GM18498 (cell line): Measurements from ENCODE around the gene PLSCR1.
"Not testable (repeated sequence)": the region's sequence is repeated elsewhere in the genome, so short reads cannot be mapped to it uniquely, and the experiment has no call there.

ENCODE experiments used
- ATAC-seq: cut with Tn5 transposase; IDR thresholded peaks from one replicate; pipeline ENCODE4 v1.9.1; 2021; ENCODE audit warnings: mild to moderate bottlenecking, moderate library complexity; ENCODE audit not compliant: unreplicated experiment

The PLSCR1 gene

DNA sequence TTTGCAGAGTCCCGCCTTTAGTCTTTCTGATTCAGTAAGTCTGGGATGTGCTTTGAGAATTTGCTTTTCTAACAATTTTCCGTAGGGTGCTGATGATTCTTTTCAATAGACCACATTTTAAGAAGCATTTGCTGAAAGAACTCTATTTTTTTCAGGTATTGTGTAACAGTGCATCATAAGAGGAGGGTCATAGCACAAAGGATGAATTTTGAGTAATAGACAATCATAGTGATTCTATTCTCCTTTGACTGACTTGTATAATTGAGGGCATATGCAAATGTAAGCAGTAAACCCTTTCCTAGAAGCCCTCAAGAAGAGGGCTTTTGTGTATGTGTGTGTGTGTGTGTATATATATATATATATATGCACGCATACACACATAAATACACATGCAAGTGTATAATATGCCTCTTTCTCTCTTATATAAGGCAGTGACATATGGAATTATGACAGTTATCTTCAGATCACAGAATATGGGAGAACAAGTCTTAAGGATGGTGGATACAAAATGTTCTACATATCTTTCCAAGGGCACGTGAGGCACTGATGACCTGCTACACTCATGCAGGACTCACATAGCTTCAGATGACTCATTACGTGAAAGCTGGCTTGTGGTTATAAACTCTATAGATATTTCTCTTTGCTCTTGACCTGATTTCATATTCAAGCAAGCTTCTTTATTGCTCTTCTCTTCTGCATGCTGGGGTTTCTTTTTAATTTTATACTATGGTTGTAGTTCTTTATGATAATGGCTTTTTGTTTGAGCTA lies 6.5 kb upstream of the PLSCR1 start:
- peak; percentile 94 for ATAC-seq

DNA sequence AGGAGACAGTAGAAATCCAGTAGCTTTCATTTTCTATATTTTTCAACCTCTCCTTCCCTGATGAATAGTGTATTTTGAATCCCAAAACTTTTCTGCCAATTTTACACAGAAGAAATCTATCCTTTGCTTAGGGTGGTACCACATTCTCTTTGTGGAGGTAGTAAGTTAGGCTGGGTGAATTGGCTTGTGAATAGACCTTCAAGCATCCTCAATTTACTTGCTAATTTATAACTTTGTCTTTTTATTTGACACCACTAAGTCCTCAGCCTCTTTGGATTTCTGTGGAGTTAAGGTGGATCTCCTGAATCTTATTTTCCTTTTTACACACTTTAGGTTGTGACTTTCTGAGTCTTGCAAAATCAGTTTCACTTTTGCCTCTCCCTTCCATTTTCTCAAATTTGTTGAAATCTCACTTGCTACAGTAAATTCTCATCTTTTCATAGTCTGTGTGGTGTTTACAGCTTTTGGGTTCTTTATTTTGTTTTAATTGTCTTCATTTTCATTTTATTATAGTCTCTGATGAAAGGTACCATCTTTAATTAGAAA lies 5.7 kb upstream of the PLSCR1 start:
- no peak for ATAC-seq

DNA sequence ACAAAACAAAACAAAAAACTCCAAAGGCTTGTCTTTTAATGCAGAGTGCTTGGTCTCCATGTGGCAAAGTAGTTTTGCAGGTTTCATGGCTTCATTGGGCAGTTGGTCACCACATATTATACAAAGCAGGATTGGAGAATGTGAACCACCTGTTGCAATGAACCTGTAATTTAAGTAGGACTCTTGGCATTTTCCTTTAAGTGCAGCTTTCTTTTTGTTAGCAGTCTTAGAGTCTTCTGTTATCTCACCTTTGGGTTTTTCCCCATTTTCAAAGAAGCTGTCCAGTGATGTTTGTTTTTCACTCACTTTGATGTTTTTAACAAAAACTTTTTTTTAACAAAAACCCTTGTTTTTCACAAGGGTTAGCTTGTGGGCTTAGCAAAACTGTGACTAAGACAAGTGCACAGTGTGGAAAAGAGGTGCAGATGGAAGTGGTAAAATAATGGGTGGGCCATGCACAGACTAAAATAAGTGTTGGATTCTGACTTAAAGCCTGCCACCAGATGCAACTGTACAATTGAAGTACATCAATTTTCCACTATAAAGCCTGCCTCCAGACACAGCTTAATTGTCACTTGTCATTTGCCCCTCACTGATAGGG lies 2.9 kb upstream of the PLSCR1 start:
- ATAC-seq = no peak

DNA sequence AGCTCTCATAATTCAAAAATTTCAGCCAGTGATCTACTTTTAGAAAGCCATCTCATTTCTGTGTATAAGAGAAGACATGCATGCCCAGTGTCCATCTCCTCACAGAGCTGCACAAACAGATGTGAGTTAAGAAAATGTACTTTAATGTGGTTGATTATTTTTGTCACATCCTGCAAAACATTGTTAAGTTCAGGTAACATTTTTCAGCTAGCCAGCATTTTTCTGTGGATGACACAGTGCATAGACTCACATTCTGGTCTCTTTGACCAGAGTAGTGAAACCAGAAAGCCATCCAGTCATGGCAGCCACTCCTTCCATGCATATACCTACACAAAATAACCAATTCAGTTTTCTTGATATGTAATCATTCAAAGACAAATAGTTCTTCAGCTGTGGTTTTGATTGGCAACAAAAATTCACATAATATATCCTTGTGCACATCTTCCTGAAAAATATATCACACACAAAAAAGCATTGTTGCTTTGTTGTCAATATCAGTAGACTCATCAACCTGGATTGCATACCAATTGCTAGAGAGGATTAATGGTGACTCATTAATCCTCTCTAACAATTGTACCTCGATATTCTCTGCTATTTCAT lies 2.1 kb upstream of the PLSCR1 start:
- no peak for ATAC-seq

DNA sequence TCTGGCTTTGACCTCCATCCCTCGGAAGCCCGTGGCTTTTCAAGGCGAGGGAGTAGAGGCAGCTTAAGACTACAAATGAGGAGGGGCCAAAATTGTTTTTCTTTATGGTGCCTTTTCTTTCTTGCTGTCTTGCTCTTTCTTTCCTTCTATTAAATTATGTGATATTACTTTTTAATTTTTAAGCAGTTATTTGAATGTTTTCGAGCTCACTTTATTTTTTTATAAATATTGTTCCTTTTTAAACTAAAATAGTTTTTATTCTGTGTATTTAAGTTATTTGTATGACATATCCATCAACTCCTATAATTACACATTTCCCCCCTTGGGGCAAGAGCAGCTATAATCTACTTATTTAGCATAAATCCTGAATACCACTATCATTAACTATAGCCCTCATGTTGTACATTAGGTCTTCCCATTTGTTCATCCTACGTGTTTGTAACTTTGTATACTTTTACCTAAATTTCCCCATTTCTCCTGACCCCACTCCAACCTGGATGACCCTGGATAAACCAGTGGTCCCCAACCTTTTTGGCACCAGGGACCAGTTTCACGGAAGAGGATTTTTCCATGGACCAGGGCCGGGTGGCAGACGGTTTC lies 622 bp upstream of the PLSCR1 start:
- peak; percentile 21 for ATAC-seq

DNA sequence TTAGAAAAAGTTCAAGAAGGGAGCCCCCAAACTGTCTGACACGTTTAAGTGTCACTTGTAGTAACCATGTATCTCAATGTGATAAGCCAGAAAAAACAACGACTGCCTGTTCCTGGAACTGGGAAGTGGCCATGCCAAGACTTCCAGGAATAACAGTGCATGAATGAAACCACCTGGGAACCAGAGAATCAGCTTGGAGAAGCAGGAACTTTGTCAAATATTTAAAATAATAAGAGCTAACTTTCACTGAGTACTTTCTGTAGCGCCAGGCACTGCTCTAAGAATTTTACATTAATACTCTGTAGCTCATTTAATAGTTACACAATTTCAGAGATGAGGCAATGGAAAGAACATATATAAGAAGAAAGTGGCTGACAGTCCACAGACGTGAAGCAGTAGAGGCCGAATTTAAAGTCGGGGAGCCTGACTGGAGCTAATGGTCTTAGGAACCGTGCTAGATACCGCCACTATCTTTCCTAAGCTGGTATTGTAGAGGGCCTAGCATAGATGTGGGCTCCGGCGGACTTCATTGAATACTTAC lies 876 bp downstream of the PLSCR1 start:
- ATAC-seq = peak; percentile 10

DNA sequence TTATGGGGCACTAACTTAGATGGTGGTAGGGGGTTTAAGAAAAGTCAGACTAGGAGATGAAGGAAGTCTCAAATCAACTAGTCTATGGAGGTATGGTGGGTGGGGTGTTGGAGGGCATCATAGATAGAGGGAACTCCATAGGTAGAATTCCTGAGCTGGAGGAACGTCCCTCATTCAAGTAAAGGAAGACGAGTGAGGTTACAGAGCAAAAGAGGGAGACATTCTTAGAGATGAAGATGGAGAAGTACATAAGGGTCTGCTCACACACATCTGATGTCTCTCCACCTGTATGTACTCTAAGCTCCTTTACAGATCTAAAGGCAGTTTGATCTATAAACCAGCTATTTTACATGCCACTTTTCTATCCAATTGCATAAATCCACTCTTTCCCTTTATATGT lies 1.4 kb downstream of the PLSCR1 start:
- ATAC-seq = no peak

DNA sequence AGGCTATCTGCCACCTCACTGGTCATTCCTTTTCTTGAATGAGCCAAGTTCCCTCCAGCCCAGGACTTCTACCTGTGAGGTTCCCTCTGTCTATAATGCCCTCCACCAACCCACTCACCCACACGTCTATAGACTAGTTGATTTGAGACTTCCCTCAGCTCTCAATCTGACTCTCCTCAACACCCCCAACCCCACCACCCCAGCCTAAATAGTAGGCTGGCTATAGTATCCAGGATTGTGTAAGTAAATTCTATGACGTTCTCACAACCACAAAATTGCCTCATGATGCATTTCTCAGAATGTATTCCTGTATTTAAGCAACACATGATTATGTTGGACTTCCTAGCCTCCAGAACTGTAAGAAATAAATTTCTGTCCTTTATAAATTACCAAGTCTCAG lies 2.2 kb downstream of the PLSCR1 start:
- no peak for ATAC-seq

DNA sequence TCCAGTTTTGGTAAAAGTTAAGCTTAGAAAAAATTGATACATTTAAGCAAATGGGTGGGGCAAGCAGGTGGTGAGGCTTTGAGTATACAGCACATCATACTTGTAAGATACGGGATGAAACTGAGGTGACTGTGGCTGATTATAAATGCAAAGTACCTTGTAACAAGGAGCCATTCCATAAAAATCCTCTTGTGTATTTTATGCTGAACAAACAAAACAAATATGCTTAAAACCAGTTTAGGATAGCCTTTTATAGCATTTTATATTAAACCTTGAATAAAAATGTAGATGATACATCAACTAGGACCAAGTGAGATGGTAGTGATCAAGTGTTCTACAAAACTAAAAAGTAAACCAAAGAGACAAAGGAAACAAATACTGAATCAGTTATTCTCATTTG lies 3.4 kb downstream of the PLSCR1 start:
- ATAC-seq = no peak

DNA sequence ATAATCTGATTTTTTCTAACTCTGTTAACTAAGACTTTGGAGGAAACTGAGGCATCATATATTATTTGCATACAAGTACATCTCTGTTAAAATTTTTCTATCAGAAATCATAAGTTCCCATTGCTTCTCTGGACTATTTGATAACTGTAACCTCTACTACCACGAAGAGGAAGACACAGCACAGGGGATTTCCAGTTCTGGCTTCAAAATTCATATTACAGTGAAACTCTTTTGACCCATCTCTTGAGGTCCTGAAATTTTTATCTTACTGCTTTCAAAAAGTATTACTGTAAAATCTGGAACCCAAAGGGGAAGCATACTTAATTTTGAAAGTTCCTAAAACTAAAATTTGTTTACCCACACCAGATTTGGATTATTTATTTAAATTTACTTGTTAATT lies 4.2 kb downstream of the PLSCR1 start:
- no peak for ATAC-seq

DNA sequence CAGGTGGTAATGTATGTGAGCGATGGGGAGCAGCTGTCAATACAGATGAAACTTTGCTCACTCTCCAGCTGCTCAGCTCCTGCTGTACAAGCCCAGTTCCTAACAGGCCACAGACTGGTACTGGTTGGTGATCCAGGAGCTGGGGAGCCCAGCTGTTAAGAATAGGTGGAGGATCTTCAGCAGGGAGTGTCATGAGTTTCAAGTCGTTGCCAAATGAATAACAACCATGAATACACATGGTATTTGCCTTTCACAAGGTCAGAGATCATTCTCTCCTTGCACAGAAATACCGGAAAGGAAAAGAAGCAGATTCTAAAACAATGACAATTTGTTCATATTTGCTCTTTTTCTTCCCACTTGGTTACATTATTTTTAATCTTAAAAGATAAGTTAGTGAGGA lies 5.1 kb downstream of the PLSCR1 start:
- ATAC-seq = no peak

DNA sequence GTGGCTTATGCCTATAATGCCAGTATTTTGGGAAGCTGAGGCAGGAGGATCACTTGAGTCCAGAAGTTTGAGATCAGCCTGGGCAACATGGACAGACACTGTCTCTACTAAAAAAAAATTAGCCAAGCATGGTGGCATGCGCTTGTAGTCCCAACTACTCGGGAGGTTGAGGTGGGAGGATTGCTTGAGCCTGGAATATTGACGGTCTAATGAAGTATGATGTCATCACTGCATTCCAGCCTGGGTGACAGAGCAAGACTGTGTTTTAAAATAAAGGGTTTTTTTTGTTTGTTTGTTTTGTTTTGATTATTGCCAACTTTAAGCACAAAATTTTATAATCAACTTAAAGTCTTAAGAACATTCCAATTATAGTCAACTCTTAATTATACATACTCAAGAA lies 6.8 kb downstream of the PLSCR1 start:
- no peak for ATAC-seq

DNA sequence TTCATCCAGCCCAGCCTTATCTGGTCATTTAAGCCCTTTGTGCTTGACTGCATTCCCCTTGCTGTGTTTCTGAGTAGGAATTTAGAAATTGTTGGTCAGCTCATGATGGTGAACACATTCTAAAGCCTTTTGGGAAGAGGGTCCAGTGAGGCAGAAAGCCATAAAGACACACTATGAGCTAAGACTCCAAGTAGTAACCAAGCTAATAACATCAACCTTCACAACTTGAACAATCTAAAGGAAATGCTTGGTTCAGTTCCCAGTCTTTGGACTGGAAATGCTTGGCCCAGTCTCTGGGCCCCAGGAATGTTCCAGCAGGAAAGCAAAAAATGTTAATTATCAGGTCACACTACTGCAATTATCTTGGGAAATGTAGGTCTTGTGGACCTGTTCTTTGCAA lies 7.7 kb downstream of the PLSCR1 start:
- no peak for ATAC-seq

DNA sequence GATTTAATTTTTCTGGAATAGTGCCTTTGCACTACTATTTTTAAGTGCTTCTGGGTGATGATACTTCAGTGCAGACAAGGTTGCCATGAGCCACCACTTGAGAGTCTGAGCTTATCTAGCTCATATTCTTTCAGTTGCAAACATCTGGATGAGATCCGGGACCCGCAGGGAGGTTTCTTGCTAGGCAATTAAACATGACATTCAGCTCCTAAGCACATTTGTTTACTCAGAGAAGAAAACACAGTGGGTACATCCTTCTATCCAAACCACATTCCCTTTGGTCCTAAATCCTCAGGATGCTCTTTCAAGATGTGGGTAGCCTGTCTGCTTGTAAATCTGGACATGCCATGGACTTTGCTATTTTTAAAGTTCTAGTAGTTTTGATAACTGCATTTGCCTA lies 12.0 kb downstream of the PLSCR1 start:
- ATAC-seq = no peak

DNA sequence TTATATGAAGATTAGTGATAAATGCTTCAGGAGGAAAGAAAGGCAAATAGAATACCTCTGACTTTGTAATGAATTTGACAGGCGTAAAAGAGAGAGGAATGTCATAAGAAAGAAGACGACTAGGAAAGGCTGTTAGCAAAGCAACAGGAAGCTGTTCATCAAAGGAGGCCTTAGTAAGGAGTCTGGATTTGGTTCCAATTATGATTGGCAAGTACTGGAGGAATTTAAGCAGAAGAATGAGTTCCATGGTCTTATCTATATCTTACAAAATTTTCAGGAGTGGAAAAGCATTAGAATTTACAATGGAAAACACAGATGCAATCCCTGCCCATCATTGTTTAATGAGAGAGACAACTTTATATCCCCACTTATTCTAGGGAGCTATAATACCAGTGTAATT lies 13.8 kb downstream of the PLSCR1 start:
- no peak for ATAC-seq

DNA sequence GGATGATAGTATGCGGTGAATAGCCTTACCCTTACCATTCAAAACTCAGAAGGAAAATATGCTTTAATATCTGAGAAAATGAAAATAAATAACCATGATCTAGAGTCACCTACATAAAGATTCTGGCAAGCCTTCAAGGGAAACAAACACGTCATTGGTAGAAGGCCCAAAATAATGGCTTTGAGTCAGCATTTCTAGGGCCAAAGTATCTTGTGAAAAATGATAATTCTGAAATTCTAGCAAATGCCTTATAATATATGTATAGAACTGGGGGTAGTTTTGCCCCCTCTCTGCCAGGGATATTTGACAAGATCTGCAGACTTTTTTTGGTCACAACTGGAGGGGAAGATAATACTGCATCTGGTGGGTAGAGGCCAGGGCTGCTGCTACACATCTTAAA lies 15.4 kb downstream of the PLSCR1 start:
- no peak for ATAC-seq

DNA sequence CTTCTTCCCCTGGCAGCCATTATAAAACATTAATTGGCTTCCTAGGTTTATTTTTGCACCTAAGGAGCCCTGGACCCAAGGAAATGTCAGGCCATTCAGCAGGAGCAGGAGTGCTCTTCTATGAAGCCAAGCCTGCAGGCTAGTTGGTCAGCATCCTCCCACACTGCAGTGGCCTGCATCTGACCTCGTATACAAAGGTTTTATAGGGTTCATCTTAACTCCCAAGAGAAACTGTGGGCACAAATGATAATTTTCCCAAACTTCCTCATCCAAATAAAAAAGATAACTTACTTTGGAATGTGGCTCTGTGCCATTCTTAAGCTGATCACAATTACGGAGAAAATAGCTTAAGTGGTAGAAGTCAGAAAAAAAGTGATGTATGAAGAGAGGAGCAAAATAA lies 19.4 kb downstream of the PLSCR1 start:
- no peak for ATAC-seq

DNA sequence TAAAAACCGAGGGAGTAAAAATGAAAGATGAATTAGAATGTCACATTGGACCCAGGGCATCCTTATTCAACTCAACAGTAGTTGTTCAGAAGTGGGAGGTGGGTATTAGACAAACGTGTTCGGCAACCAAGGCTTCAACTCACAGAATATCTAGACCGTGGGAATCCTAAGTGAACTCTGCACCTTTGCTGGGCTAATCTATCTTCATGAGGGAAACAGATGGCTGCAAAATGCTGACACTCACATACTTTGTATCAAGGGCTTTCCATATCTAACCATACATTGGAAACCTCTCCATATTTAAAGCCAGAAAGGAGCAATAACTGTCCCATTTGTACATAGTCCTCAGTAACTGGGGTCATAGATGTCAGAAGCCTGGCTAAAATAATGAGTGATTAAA lies 20.9 kb downstream of the PLSCR1 start:
- no peak for ATAC-seq

DNA sequence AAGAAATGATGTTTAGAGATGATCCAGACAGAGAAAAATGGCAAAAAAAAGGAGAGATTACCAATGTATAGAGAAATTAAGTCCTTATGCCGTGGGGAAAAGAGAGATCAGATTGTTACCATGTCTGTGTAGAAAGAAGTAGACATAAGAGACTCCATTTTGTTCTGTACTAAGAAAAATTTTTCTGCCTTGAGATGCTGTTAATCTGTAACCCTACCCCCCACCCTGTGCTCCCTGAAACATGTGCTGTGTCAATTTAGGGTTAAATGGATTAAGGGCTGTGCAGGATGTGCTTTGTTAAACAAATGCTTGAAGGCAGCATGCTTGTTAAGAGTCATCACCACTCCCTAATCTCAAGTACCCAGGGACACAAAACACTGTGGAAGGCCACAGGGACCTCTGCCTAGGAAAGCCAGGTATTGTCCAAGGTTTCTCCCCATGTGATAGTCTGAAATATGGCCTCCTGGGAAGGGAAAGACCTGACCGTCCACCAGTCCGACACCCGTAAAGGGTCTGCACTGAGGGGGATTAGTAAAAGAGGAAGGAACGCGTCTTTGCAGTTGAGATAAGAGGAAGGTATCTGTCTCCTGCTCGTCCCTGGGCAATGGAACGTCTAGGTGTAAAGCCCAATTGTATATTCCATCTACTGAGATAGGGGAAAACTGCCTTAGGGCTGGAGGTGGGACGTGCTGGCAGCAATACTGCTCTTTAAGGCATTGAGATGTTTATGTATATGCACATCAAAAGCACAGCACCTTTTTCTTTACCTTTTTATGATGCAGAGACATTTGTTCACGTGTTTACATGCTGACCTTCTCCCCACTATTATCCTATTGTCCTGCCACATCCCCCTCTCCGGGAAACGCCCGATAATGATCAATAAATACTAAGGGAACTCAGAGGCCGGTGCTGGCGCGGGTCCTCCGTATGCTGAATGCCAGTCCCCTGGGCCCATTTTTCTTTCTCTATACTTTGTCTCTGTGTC lies 21.9 kb downstream of the PLSCR1 start:
- not testable (repeated sequence) for ATAC-seq

DNA sequence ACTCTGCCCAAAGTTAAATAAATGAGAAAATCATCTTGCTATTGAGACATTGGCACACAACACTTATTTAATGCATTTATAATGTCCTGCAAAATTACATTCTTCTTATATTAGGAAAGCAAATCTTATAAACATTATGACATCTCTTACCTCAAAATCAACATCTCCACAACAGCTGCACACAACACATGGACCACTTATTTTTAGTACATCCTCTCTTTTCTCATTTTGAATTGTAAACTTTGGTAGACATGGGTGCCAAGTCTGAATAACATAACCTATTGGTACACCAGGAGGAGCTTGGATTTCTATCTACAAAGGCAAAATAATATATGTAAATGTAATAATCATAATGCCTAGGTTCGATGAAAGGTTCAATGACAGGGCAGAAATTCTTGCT lies 23.0 kb downstream of the PLSCR1 start:
- no peak for ATAC-seq
